Gastroesophageal sphincter (tissue), 4 donors: ENCODE measurements around the gene P4HTM. TPM values are rescaled to one million over a fixed set of nuclear protein-coding genes. Genes with fewer than 3 reads are reported as not detected.
A peak's percentile ranks its signal among the peaks of the same experiment; 100 is the strongest.

Experiments used
- ATAC-seq: fragments of 150-250 bp; one replicate; pipeline ENCODE4 v1.9.1; 2016; ENCODE audit warnings: mild to moderate bottlenecking, moderate library complexity
- H3K27ac ChIP-seq, 4 donors: fragments of 200-600 bp; sonication (generic) in 3 of 4; 1 replicate in 3 of 4; 2 replicates in 1 of 4; pipeline ENCODE4 v1.5.1; 2016 to 2019
- H3K27me3 ChIP-seq: fragments of 200-600 bp; sonication (generic); one replicate; pipeline ENCODE4 v1.5.1; 2019
- H3K36me3 ChIP-seq, 2 donors: fragments of 200-600 bp; sonication (generic); one replicate each; pipeline ENCODE4 v1.5.1; 2019; ENCODE audit warnings: control low read depth in 1 of 2
- H3K4me1 ChIP-seq, 3 donors: fragments of 200-600 bp; sonication (generic); 1 replicate in 2 of 3; 2 replicates in 1 of 3; pipeline ENCODE4 v1.5.1; 2016 to 2019; ENCODE audit warnings: control low read depth in 2 of 3
- H3K4me3 ChIP-seq, 2 donors: fragments of 200-600 bp; sonication (generic); one replicate each; pipeline ENCODE4 v1.5.1; 2019; ENCODE audit warnings: mild to moderate bottlenecking in 1 of 2, moderate library complexity in 1 of 2
- H3K9me3 ChIP-seq, 3 donors: fragments of 200-600 bp; sonication (generic); one replicate each; pipeline ENCODE4 v1.5.1; 2017 to 2019; ENCODE audit warnings: control low read depth in 2 of 3
- CTCF ChIP-seq, 4 experiments: fragments of 200-600 bp in 2 of 4; fragments of 450-650 bp in 2 of 4; sonication (generic) in 1 of 4; IDR thresholded peaks; one replicate each; pipeline ENCODE4 v1.5.1; 2017 to 2019; ENCODE audit warnings: antibody characterized with exemption in 4 of 4, mild to moderate bottlenecking in 2 of 4, moderate library complexity in 2 of 4
- EP300 ChIP-seq: sonication (generic); formaldehyde crosslinking; IDR thresholded peaks from one replicate; pipeline ENCODE4 v1.6.1; 2017; ENCODE audit warnings: antibody characterized with exemption, mild to moderate bottlenecking
- POLR2A ChIP-seq, 2 donors: fragments of 450-650 bp; IDR thresholded peaks; one replicate each; pipeline ENCODE4 v1.6.1; 2017; ENCODE audit warnings: antibody characterized with exemption in 2 of 2, mild to moderate bottlenecking in 2 of 2, moderate library complexity in 1 of 2
- POLR2AphosphoS5 ChIP-seq: sonication (generic); formaldehyde crosslinking; IDR thresholded peaks from one replicate; pipeline ENCODE4 v1.6.1; 2017; ENCODE audit warnings: antibody characterized with exemption
- WGBS, 2 donors: methylation state at CpG; one replicate each; pipeline ENCODE4 v1.1.5; 2018; ENCODE audit warnings: low coverage in 1 of 2; 5-methylcytosine and 5-hydroxymethylcytosine counted together
- total RNA-seq, 4 donors: library from RNA; depleted of rRNA; stranded (reverse); fragments of >200 nt; gene quantifications; one replicate each; pipeline ENCODE4 v1.1.0, GENCODE V29; 2016

Gene P4HTM
- total RNA-seq, 4 donors from 2014 or later, result 29.1 to 38.9 (median 35.2) TPM

GRCh38 chr3:49015765-49016164 is 25.7 kb downstream of the P4HTM start:
- Histone ChIP-seq H3K4me1 (peaks cover 0 to 65% (median 22%) of the 10 kb centered on the region in 3 donors), H3K36me3 (peaks cover 0 to 58% of the 10 kb centered on the region in 2 donors), H3K27me3 (no peaks in the 10 kb centered on the region), H3K9me3 (no peaks in the 10 kb centered on the region), H3K27ac (no peak overlapping the region), H3K4me3 (no peak overlapping the region)
- WGBS, 2 donors, result 20 to 70% methylated on average over 1 to 2 of the region's 6 CpGs
- ATAC-seq, result no peak
- TF ChIP-seq CTCF (IDR thresholded peaks at IDR 0.05) (no peak), POLR2AphosphoS5 (no peak), EP300 (no peak), POLR2A (IDR thresholded peaks at IDR 0.05) (no peak)

GRCh38 chr3:49016414-49017228 is 26.6 kb downstream of the P4HTM start:
- ATAC-seq, result no peak
- no peak for TF ChIP-seq POLR2AphosphoS5
- no peak for TF ChIP-seq EP300
- no peak for TF ChIP-seq POLR2A (IDR thresholded peaks at IDR 0.05)
- no peak for TF ChIP-seq CTCF (IDR thresholded peaks at IDR 0.05)
- 100% methylated on average over 1 of the region's 6 CpGs; no CpG with 5 or more reads in 1 of the 2 donors for WGBS, 2 donors
- H3K27ac ChIP-seq, result peak overlapping the region in 1 of 4 donors; percentile 88
- H3K4me3 ChIP-seq, result no peak overlapping the region
- no peaks in the 10 kb centered on the region for H3K9me3 ChIP-seq
- H3K36me3 ChIP-seq, result peaks cover 0 to 52% of the 10 kb centered on the region in 2 donors
- H3K4me1 ChIP-seq, result peaks cover 0 to 61% (median 22%) of the 10 kb centered on the region in 3 donors
- no peaks in the 10 kb centered on the region for H3K27me3 ChIP-seq

- H3K27me3 ChIP-seq, result no peaks in the 10 kb centered on the region
- no CpG with 5 or more reads among the region's 23 CpGs for WGBS, 2 donors
- H3K4me3 ChIP-seq, result peak overlapping the region; percentile 65 to 92
- ATAC-seq, result no peak
- TF ChIP-seq EP300 (no peak), POLR2AphosphoS5 (no peak), POLR2A (IDR thresholded peaks at IDR 0.05) (no peak), CTCF (IDR thresholded peaks at IDR 0.05) (no peak)
- H3K27ac ChIP-seq, result peak overlapping the region in 3 of 4 donors; percentile 88 to 89 (median 88)
- H3K4me1 ChIP-seq, result peaks cover 0 to 54% (median 22%) of the 10 kb centered on the region in 3 donors
- peaks cover 0 to 44% of the 10 kb centered on the region in 2 donors for H3K36me3 ChIP-seq
- H3K9me3 ChIP-seq, result no peaks in the 10 kb centered on the region
Observed at GRCh38 chr3:49017229-49017970, 27.4 kb downstream of the P4HTM start.

- H3K27me3 ChIP-seq, result no peaks in the 10 kb centered on the region
- H3K4me3 ChIP-seq, result peak within 1 kb of the TSS; percentile 65 to 92
- peak within 1 kb of the TSS; percentile 10 to 89 (median 88) for H3K27ac ChIP-seq
- no peaks in the 10 kb centered on the region for H3K9me3 ChIP-seq
- TF ChIP-seq POLR2AphosphoS5, result peak; percentile 39
- TF ChIP-seq EP300, result no peak
- peak; percentile 44 to 48 for TF ChIP-seq POLR2A (IDR thresholded peaks at IDR 0.05)
- no peak for ATAC-seq
- peaks cover 0 to 40% of the 10 kb centered on the region in 2 donors for H3K36me3 ChIP-seq
- WGBS, 2 donors, result 0% methylated on average over 14 of the region's 85 CpGs; no CpG with 5 or more reads in 1 of the 2 donors
- H3K4me1 ChIP-seq, result peaks cover 0 to 54% (median 27%) of the 10 kb centered on the region in 3 donors
Observed at GRCh38 chr3:49017971-49018706, 28.1 kb downstream of the P4HTM start, which contains the start of gene DALRD3. Gene DALRD3 (minus strand): TSS chr3:49018580. CDS start chr3:49018564, 16 bp downstream.

- no peaks in the 10 kb centered on the region for H3K9me3 ChIP-seq
- H3K4me1 ChIP-seq, result peaks cover 0 to 55% (median 28%) of the 10 kb centered on the region in 3 donors
- WGBS, 2 donors, result 0 to 1% methylated on average over 6 to 18 of the region's 18 CpGs
- peak overlapping the region; percentile 65 to 92 for H3K4me3 ChIP-seq
- H3K27me3 ChIP-seq, result no peaks in the 10 kb centered on the region
- ATAC-seq, result no peak
- peaks cover 0 to 40% of the 10 kb centered on the region in 2 donors for H3K36me3 ChIP-seq
- peak overlapping the region; percentile 10 to 89 (median 88) for H3K27ac ChIP-seq
- TF ChIP-seq EP300, result no peak
- no peak for TF ChIP-seq POLR2AphosphoS5
- TF ChIP-seq CTCF (IDR thresholded peaks at IDR 0.05), result no peak
- no peak for TF ChIP-seq POLR2A (IDR thresholded peaks at IDR 0.05)
Observed at GRCh38 chr3:49018707-49019006, 28.6 kb downstream of the P4HTM start.
